ENCODE measurements around the gene MC1R. TPM values are rescaled to one million over a fixed set of nuclear protein-coding genes. Genes with fewer than 3 reads are reported as not detected.

MC1R gene
- total RNA-seq, 1 donor from 2014 or later = 2.9 TPM

DNA sequence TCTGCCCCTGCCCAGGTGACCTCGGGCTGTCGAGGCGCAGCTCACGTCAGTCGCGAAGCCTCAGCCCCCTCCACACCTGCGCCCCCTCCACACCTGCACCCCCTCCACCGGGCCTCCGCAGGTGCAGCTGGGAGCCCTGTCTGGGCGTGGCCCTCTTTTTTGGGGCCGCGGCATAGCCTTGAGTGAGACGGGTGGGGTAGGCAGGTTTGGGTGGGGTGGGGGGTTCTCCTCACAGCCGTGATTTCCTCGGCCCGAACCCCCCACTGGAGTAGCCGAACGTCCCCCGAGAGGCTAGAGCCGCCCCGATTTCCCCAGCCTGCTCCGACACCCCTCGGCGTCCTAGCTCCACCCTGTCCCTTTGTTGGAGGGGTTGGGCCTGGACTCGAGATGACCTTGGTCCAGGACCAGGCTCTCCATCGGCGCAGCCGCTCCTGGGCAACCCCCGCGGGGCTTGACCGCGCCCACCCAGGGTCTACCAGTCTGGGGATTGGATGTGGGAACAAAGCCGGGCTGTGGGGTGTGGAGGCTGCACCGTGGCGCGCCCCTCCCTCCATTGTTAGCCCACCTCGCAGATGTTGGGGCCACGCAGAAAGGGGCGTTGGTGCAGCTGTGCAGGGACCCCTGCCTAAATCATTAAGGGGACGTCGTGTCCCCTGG lies 5.1 kb downstream of the MC1R start:
- Mint-ChIP-seq H3K4me1 (ENCODE audit: unreplicated experiment) (peaks cover 7% of the 10 kb centered on the region), H3K36me3 (ENCODE audit: low read depth, unreplicated experiment) (peaks cover 3% of the 10 kb centered on the region), H3K27ac (ENCODE audit: unreplicated experiment) (no peak overlapping the region), H3K9me3 (ENCODE audit: unreplicated experiment) (no peaks in the 10 kb centered on the region), H3K27me3 (ENCODE audit: unreplicated experiment) (peaks cover 14% of the 10 kb centered on the region), H3K4me3 (ENCODE audit: unreplicated experiment) (peak overlapping the region; percentile 62)
- no peak for TF ChIP-seq CTCF (IDR thresholded peaks at IDR 0.05; ENCODE audit: unreplicated experiment)
- DNase-seq (ENCODE audit: low spot score) = no peak

GRCh38 chr16:89924297-89924924 lies 5.7 kb downstream of the MC1R start:
- DNase-seq (ENCODE audit: low spot score) = peak; percentile 47
- Mint-ChIP-seq H3K27me3 (ENCODE audit: unreplicated experiment) (peaks cover 14% of the 10 kb centered on the region), H3K27ac (ENCODE audit: unreplicated experiment) (no peak overlapping the region), H3K9me3 (ENCODE audit: unreplicated experiment) (no peaks in the 10 kb centered on the region), H3K4me1 (ENCODE audit: unreplicated experiment) (peaks cover 7% of the 10 kb centered on the region), H3K36me3 (ENCODE audit: low read depth, unreplicated experiment) (peaks cover 3% of the 10 kb centered on the region), H3K4me3 (ENCODE audit: unreplicated experiment) (no peak overlapping the region)
- no peak for TF ChIP-seq CTCF (IDR thresholded peaks at IDR 0.05; ENCODE audit: unreplicated experiment)

DNA sequence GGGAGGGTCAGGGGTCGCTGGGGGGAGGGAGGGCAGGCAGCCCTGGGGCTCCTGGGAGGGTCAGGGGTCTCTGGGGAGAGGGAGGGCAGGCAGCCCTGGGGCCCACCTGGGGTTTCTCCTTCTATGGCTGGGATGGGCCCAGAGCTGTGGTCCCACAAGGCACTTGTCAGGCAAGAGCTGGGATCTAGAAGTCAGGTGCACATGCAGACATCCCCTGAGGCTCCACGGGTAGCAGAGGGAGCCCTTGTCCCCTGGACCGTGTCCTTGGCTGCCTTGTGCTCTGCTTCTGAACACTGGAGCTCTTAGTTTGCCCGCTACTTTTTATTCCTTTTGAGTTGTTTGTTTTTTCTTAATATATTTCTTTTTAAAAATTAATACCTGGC lies 6.3 kb downstream of the MC1R start:
- Mint-ChIP-seq H3K4me3 (ENCODE audit: unreplicated experiment) (peak overlapping the region; percentile 83), H3K27ac (ENCODE audit: unreplicated experiment) (no peak overlapping the region), H3K4me1 (ENCODE audit: unreplicated experiment) (peaks cover 2% of the 10 kb centered on the region), H3K9me3 (ENCODE audit: unreplicated experiment) (no peaks in the 10 kb centered on the region), H3K36me3 (ENCODE audit: low read depth, unreplicated experiment) (peaks cover 2% of the 10 kb centered on the region), H3K27me3 (ENCODE audit: unreplicated experiment) (peaks cover 11% of the 10 kb centered on the region)
- no peak for DNase-seq (ENCODE audit: low spot score)
- TF ChIP-seq CTCF (IDR thresholded peaks at IDR 0.05; ENCODE audit: unreplicated experiment) = no peak

DNA sequence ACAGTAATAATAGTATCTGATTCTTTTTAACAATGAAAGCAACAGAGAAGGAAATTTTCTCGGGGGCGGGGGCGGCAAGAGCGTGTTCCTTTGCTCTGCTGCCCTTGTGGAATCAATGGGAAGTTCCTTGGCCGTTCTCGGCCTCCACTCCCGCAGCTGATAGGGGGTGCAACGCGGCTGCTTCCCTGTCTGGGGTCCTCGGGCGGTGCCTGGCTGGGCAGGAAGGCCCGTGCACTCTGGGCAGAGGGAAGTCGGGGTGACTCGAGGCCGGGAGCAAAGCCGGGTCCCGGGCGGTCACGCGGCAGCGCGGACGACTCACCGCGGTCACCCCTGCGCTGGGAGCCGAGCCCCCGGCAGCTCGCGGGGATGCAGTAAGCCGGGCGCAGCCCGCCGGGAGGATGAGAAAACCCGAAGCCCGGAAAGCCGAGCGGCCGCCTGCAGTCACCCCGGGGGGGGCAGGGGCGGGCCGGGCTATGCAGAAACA lies 7.0 kb downstream of the MC1R start:
- no peaks in the 10 kb centered on the region for H3K9me3 Mint-ChIP-seq (ENCODE audit: unreplicated experiment)
- TF ChIP-seq CTCF (IDR thresholded peaks at IDR 0.05; ENCODE audit: unreplicated experiment) = no peak
- H3K4me3 Mint-ChIP-seq (ENCODE audit: unreplicated experiment) = peak overlapping the region; percentile 71
- no peaks in the 10 kb centered on the region for H3K36me3 Mint-ChIP-seq (ENCODE audit: low read depth, unreplicated experiment)
- no peak for DNase-seq (ENCODE audit: low spot score)
- H3K4me1 Mint-ChIP-seq (ENCODE audit: unreplicated experiment) = no peaks in the 10 kb centered on the region
- H3K27ac Mint-ChIP-seq (ENCODE audit: unreplicated experiment) = no peak overlapping the region
- H3K27me3 Mint-ChIP-seq (ENCODE audit: unreplicated experiment) = peaks cover 6% of the 10 kb centered on the region

- no peak for TF ChIP-seq CTCF (IDR thresholded peaks at IDR 0.05; ENCODE audit: unreplicated experiment)
- peaks cover 19% of the 10 kb centered on the region for H3K36me3 Mint-ChIP-seq (ENCODE audit: low read depth, unreplicated experiment)
Measured at GRCh38 chr16:89931305-89931896, 12.7 kb downstream of the MC1R start.

More at GRCh38 chr16:89931305-89931896, 12.7 kb downstream of the MC1R start:
- Mint-ChIP-seq H3K4me1 (ENCODE audit: unreplicated experiment) (no peaks in the 10 kb centered on the region), H3K4me3 (ENCODE audit: unreplicated experiment) (no peak overlapping the region), H3K27ac (ENCODE audit: unreplicated experiment) (no peak overlapping the region), H3K27me3 (ENCODE audit: unreplicated experiment) (peaks cover 8% of the 10 kb centered on the region), H3K9me3 (ENCODE audit: unreplicated experiment) (no peaks in the 10 kb centered on the region)
- no peak for DNase-seq (ENCODE audit: low spot score)
